Neural progenitor cell (in vitro differentiated cells): ENCODE results near the gene SURF2. TPM values are rescaled to one million over a fixed set of nuclear protein-coding genes. Genes with fewer than 3 reads are reported as not detected.

Experiments
- DNase-seq: peaks from one replicate; pipeline ENCODE4 v3.0.0-alpha.2; 2016; ENCODE audit warnings: low spot score
- H2AFZ ChIP-seq: fragments of 200-600 bp; sonication (generic); replicated peaks from 2 replicates; pipeline ENCODE4 v1.6.1; 2016; ENCODE audit warnings: antibody characterized with exemption
- H3F3A ChIP-seq: fragments of 200-600 bp; sonication (generic); 2 replicates; pipeline ENCODE4 v1.6.1; 2016; ENCODE audit warnings: antibody characterized with exemption, low read depth
- H3K27ac ChIP-seq: fragments of 200-600 bp; sonication (generic); 2 replicates; pipeline ENCODE4 v1.5.1; 2016; ENCODE audit warnings: mild to moderate bottlenecking
- H3K27me3 ChIP-seq: fragments of 200-600 bp; sonication (generic); 2 replicates; pipeline ENCODE4 v1.6.1; 2016; ENCODE audit warnings: mild to moderate bottlenecking, moderate library complexity
- H3K36me3 ChIP-seq: fragments of 200-600 bp; sonication (generic); 2 replicates; pipeline ENCODE4 v1.5.1; 2016
- H3K4me1 ChIP-seq: fragments of 200-600 bp; sonication (generic); 2 replicates; pipeline ENCODE4 v1.6.1; 2016; ENCODE audit warnings: mixed run types
- H3K4me2 ChIP-seq: fragments of 200-600 bp; sonication (generic); 2 replicates; pipeline ENCODE4 v1.6.1; 2016
- H3K4me3 ChIP-seq: fragments of 200-600 bp; sonication (generic); 2 replicates; pipeline ENCODE4 v1.5.1; 2016
- H3K79me2 ChIP-seq: fragments of 200-600 bp; sonication (generic); 2 replicates; pipeline ENCODE4 v1.6.1; 2016; ENCODE audit warnings: low read depth
- H3K9ac ChIP-seq: fragments of 200-600 bp; sonication (generic); 2 replicates; pipeline ENCODE4 v1.6.1; 2016
- H3K9me3 ChIP-seq: fragments of 200-600 bp; sonication (generic); 2 replicates; pipeline ENCODE4 v1.5.1; 2016; ENCODE audit warnings: low read depth
- H4K20me1 ChIP-seq: fragments of 200-600 bp; sonication (generic); 2 replicates; pipeline ENCODE4 v1.6.1; 2016; ENCODE audit warnings: low read depth
- H3K27ac Mint-ChIP-seq: 3 replicates; pipeline ENCODE4 v1.8.0; 2021; ENCODE audit warnings: mixed read lengths
- H3K27me3 Mint-ChIP-seq: 2 replicates; pipeline ENCODE4 v1.8.0; 2022; ENCODE audit warnings: low read depth, mild to moderate bottlenecking, inconsistent platforms, moderate library complexity, mixed read lengths; ENCODE audit not compliant: insufficient read depth
- H3K36me3 Mint-ChIP-seq: 3 replicates; pipeline ENCODE4 v1.8.0; 2021; ENCODE audit warnings: mixed read lengths
- H3K4me1 Mint-ChIP-seq: 3 replicates; pipeline ENCODE4 v1.8.0; 2021; ENCODE audit warnings: mixed read lengths
- H3K4me3 Mint-ChIP-seq: 3 replicates; pipeline ENCODE4 v1.8.0; 2021; ENCODE audit warnings: mild to moderate bottlenecking, moderate library complexity, mixed read lengths
- H3K9me3 Mint-ChIP-seq: 3 replicates; pipeline ENCODE4 v1.8.0; 2020; ENCODE audit warnings: mixed read lengths
- EZH2 ChIP-seq: fragments of 200-600 bp; sonication (generic); IDR thresholded peaks from 2 replicates; pipeline ENCODE4 v1.6.1; 2017; ENCODE audit warnings: antibody characterized with exemption, mild to moderate bottlenecking, moderate library complexity
- EZH2phosphoT487 ChIP-seq: fragments of 200-600 bp; sonication (generic); IDR thresholded peaks from 2 replicates; pipeline ENCODE4 v1.6.1; 2017; ENCODE audit warnings: antibody characterized with exemption
- total RNA-seq: library from RNA; depleted of rRNA; stranded (reverse); fragments of >200 nt; gene quantifications from 2 replicates; pipeline ENCODE4 v1.2.3, GENCODE V29; 2015; ENCODE audit warnings: low replicate concordance
- TF ChIP-seq, protein P1 (sequence below): fragments of 200-600 bp; sonication (generic); IDR thresholded peaks from 2 replicates; pipeline ENCODE4 v1.5.1; 2017; ENCODE audit warnings: antibody characterized with exemption, mild to moderate bottlenecking

The SURF2 gene
- total RNA-seq, 1 donor from 2014 or later, result 16.0 TPM

- peaks cover 20% of the 10 kb centered on the region for H4K20me1 ChIP-seq
- H3K36me3 Mint-ChIP-seq, result peaks cover 22% of the 10 kb centered on the region
Observed at GRCh38 chr9:133341369-133342068, 14.8 kb upstream of the SURF2 start.

GRCh38 chr9:133342069-133342406 lies 14.3 kb upstream of the SURF2 start:
- Histone ChIP-seq H3K9ac (no peak overlapping the region), H2AFZ (no peak overlapping the region), H3K27me3 (no peaks in the 10 kb centered on the region), H3K4me2 (no peak overlapping the region), H3K36me3 (no peaks in the 10 kb centered on the region), H3F3A (peaks cover 20% of the 10 kb centered on the region), H3K9me3 (no peaks in the 10 kb centered on the region), H4K20me1 (peaks cover 25% of the 10 kb centered on the region), H3K79me2 (peaks cover 21% of the 10 kb centered on the region), H3K4me3 (no peak overlapping the region), H3K27ac (no peak overlapping the region), H3K4me1 (peaks cover 4% of the 10 kb centered on the region)
- Mint-ChIP-seq H3K4me3 (no peak overlapping the region), H3K27me3 (peaks cover 3% of the 10 kb centered on the region), H3K27ac (no peak overlapping the region), H3K36me3 (peaks cover 22% of the 10 kb centered on the region), H3K9me3 (no peaks in the 10 kb centered on the region), H3K4me1 (peaks cover 8% of the 10 kb centered on the region)
- peak; percentile 47 for DNase-seq
- no peak for TF ChIP-seq EZH2
- TF ChIP-seq, protein P1, sequence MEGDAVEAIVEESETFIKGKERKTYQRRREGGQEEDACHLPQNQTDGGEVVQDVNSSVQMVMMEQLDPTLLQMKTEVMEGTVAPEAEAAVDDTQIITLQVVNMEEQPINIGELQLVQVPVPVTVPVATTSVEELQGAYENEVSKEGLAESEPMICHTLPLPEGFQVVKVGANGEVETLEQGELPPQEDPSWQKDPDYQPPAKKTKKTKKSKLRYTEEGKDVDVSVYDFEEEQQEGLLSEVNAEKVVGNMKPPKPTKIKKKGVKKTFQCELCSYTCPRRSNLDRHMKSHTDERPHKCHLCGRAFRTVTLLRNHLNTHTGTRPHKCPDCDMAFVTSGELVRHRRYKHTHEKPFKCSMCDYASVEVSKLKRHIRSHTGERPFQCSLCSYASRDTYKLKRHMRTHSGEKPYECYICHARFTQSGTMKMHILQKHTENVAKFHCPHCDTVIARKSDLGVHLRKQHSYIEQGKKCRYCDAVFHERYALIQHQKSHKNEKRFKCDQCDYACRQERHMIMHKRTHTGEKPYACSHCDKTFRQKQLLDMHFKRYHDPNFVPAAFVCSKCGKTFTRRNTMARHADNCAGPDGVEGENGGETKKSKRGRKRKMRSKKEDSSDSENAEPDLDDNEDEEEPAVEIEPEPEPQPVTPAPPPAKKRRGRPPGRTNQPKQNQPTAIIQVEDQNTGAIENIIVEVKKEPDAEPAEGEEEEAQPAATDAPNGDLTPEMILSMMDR, result peak; percentile 41
- no peak for TF ChIP-seq EZH2phosphoT487

More at GRCh38 chr9:133341369-133342068, 14.8 kb upstream of the SURF2 start:
- Histone ChIP-seq H3K9ac (no peak overlapping the region), H3K4me2 (no peak overlapping the region), H3K27me3 (no peaks in the 10 kb centered on the region), H3K9me3 (no peaks in the 10 kb centered on the region), H3K27ac (no peak overlapping the region), H3K79me2 (peaks cover 16% of the 10 kb centered on the region), H3K4me3 (no peak overlapping the region), H3F3A (peaks cover 24% of the 10 kb centered on the region), H3K4me1 (peaks cover 5% of the 10 kb centered on the region), H3K36me3 (no peaks in the 10 kb centered on the region), H2AFZ (no peak overlapping the region)
- TF ChIP-seq EZH2 (no peak), EZH2phosphoT487 (no peak)
- H3K27me3 Mint-ChIP-seq, result peaks cover 3% of the 10 kb centered on the region
- H3K9me3 Mint-ChIP-seq, result no peaks in the 10 kb centered on the region
- H3K4me3 Mint-ChIP-seq, result no peak overlapping the region
- H3K27ac Mint-ChIP-seq, result no peak overlapping the region
- no peak for DNase-seq
- H3K4me1 Mint-ChIP-seq, result peaks cover 3% of the 10 kb centered on the region

- H3K4me1 Mint-ChIP-seq, result peaks cover 9% of the 10 kb centered on the region
Observed at GRCh38 chr9:133342570-133342969, 13.8 kb upstream of the SURF2 start.

More at GRCh38 chr9:133342570-133342969, 13.8 kb upstream of the SURF2 start:
- Mint-ChIP-seq H3K4me3 (no peak overlapping the region), H3K27me3 (peaks cover 3% of the 10 kb centered on the region), H3K27ac (no peak overlapping the region), H3K36me3 (peaks cover 22% of the 10 kb centered on the region), H3K9me3 (no peaks in the 10 kb centered on the region)
- peaks cover 16% of the 10 kb centered on the region for H3F3A ChIP-seq
- H3K4me3 ChIP-seq, result no peak overlapping the region
- H3K4me2 ChIP-seq, result no peak overlapping the region
- H3K27me3 ChIP-seq, result no peaks in the 10 kb centered on the region
- H3K9me3 ChIP-seq, result no peaks in the 10 kb centered on the region
- TF ChIP-seq EZH2 (no peak), EZH2phosphoT487 (no peak)
- TF ChIP-seq, protein P1, result no peak
- H3K36me3 ChIP-seq, result no peaks in the 10 kb centered on the region
- H3K79me2 ChIP-seq, result peaks cover 27% of the 10 kb centered on the region
- no peak overlapping the region for H2AFZ ChIP-seq
- DNase-seq, result no peak
- H4K20me1 ChIP-seq, result peaks cover 26% of the 10 kb centered on the region
- no peak overlapping the region for H3K27ac ChIP-seq
- H3K4me1 ChIP-seq, result peaks cover 4% of the 10 kb centered on the region
- no peak overlapping the region for H3K9ac ChIP-seq
